Measurements from ENCODE around the gene PTPRN2. TPM values are rescaled to one million over a fixed set of nuclear protein-coding genes. Genes with fewer than 3 reads are reported as not detected.
A peak's percentile ranks its signal among the peaks of the same experiment; 100 is the strongest.
"Not testable (repeated sequence)": the region's sequence is repeated elsewhere in the genome, so short reads cannot be mapped to it uniquely, and the experiment has no call there.

Gene PTPRN2
- polyA plus RNA-seq, 4 donors: 7.4 to 9.6 (median 8.8) TPM

DNA sequence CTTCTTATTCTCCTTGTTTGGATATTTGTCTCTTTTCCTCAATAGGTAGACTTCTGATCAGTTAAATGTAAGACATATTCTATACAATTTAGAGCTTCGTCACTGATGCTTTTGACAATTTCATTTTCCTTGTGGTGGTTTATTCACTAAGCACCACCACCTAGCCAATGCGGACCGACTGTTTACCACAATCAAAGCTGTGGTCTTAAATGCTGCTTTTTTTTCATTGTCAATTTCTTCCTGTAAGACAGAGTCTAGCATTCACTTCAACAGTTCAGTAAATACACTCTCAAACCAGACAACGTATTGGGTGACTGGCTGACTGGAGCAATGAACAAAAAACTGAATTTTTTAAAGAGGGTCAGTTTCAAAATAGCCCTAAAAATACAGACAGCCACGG, 1011.8 kb downstream of the PTPRN2 start:
- no peak for DNase-seq (ENCODE audit: low read depth in 4 of 4, low spot score in 3 of 4)

DNA sequence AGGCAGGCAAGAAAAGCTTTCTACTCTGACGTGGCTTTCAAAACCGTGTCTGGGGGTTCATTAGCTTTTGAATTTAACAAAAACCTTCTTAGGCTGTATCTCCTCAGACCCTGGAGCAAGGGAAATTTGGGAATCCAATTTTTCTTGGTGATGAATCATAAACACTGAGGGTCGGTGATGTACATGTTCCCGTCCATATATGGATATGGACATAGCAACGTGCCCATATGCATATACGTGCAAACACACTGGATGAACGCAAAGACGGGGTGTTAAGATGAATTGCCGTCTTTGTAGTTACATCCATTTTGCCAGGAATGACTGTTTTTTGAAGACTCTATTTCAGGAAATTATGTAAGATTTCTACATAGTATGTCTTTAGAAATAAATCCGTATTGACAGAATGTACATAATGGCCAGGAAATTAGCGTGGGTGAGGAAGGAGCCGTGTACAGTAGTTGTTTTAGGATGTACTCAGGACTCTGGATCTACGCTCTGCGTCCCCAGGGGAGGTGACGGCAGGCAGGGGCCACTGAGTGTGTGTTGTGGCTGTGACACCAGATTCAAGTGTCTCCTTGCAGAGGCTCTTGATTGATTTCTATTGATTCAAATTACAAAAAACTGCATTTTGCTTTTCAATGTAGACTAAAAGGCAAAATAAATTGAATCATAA, 1012.6 kb downstream of the PTPRN2 start:
- no peak for DNase-seq (ENCODE audit: low read depth in 4 of 4, low spot score in 3 of 4)

DNA sequence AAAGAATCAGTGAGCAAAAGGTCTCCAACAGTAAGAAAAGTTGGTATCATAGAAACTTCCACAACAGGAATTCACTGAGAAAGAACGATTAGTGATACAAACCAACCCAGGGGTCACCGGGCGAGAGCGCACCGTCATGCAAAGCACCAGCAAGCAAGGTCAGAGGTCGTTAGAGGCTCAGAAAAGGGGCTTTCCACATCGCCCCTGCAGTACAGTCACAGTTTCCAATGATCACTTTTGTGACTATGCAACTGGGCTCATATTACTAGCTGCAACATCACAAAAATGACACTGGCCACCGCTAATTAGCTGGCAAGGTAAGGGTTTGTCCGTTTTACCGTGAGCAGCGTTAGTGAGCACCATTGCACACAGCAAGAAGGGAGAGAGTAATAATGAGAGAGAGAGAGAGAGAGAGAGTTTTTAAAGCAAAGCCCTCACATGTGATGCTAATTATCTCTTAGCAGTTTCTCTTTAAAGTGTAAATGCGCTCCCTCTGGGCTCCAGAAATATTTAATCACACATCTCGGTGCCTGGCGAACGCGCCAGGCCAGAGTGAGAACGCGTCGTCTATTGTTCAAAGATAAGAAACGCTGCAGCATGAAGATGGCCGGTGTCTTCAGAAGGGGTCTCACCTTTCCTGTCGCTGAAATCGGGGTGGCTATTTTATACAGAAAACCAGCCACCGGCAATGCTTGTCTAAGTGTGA, 1013.4 kb downstream of the PTPRN2 start:
- no peak for DNase-seq (ENCODE audit: low read depth in 4 of 4, low spot score in 3 of 4)

DNA sequence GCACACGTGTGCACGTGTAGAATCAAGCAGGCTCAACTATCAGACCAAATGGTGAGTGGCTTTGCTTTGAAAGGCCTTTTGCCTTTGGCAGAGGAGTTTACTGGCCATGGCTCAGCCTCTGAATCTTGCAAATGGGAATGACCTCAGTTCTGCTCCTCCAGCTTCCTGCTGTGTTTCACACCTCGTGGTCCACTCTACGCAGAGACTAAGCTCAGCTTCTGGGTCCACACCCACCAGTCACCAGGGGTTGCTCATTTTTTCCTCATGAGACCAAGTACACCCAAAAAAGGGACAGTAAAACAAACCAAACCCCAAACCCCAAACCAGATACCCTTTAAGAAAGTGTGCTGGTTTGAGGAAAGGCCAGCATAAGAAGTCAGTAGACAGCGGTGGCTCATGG, 1014.4 kb downstream of the PTPRN2 start:
- DNase-seq (ENCODE audit: low read depth in 4 of 4, low spot score in 3 of 4): no peak

DNA sequence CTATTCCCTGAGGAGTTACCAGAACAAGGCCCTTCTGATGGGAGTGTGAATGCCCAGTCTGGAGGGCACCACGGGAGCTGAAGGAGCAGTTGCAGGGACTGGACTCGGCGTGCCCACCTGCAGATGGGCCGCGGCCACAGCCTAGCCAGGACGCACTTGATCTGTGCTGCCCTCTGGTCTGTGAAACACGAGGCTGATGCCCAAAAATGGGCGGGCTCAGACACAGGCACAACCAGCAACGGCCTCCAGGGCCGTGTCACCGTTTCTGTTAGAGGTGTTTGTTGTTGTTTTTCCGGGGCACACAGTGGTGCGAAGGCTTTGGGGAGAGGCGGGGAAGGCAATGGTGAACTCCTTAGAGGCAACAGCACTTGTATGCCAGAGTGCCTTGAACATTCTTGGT, 1015.0 kb downstream of the PTPRN2 start:
- no peak for DNase-seq (ENCODE audit: low read depth in 4 of 4, low spot score in 3 of 4)

DNA sequence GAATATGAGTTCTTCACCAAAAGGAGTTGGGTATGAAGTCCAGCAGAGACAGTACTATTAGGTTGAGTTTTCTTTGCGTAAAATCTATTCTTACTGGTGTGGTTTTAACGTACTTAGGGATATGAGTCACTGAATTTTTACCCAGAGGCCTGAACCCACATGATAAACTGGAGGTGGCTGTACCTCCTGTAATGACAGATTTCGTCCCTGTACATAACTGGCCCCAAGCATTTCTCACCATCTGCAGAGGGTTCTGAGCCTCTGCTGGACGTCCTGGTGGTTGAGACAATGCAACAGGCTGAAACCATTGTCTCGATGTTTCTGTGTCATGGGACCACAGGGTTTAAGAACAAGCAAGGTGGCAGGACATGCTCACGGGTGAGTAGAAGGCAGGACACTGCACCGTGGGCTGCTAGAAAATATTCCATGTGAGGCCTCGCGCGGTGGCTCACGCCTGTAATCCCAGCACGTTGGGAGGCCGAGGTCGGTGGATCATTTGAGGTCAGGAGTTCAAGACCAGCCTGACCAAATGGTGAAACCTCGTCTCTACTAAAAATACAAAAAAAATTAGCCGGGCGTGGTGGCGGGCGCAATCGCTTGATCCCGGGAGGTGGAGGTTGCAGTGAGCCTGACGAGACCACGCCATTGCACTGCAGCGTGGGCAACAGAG, 1017.0 kb downstream of the PTPRN2 start:
- no peak for DNase-seq (ENCODE audit: low read depth in 4 of 4, low spot score in 3 of 4)

DNA sequence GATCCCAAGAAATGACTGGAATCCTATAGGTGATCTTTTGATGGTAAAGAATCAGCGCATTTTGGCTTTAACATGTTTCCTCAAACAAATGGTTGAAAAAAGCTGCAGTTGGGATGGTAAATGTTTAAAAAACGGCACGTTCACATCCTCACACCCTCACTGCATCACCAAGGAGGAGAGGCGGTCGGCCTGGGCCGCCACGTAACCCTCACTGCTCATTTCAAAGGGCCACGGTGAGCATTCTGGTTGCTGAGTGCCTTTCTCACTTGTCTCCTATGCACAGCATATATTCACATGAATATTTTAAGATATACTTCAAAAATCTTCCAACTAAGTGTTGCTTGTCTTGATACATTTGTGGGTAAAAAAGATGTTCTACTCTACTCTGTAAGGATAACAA, 1017.7 kb downstream of the PTPRN2 start:
- no peak for DNase-seq (ENCODE audit: low read depth in 4 of 4, low spot score in 3 of 4)

DNA sequence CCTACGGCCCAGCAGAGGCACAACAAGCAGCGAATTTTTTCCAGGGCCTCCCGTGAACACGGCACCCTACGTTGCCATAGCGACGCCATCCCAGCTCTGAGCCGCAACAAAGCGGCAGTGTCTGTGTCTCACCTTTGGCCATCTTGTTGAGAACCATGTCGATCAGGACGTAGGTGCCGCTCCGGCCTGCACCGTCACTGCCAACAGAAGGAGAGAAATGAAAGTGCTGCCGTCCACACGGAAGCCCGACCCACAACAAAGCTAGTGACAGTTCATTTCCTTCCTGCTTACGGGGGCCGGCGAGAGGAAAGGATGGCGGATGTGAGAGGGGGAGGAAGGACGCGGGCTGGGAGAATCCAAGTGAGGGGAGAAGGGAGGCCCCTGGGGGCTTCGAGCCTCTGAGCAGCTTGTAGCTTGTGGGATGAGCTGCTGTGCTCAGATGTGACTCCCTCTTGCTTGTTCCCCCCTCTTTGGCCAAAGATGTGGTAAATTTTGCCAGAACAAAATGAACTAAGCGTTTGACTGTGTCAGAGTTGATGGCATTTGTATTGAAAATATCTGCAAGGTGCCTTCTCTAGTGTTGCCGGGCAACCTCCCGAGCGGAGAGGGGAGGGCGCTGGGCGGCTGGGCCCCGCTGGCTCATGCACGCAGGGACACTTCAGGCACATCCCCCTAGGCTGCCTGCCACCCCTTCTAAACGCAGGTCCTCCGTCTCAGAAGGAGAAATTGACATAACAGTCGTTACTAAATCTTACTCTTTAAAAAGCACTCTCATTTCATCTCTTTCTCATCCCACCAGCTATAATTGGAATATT, 1018.6 kb downstream of the PTPRN2 start:
- DNase-seq (ENCODE audit: low read depth in 4 of 4, low spot score in 3 of 4): peak in 3 of 4 donors; percentile 35 to 64 (median 38)

DNA sequence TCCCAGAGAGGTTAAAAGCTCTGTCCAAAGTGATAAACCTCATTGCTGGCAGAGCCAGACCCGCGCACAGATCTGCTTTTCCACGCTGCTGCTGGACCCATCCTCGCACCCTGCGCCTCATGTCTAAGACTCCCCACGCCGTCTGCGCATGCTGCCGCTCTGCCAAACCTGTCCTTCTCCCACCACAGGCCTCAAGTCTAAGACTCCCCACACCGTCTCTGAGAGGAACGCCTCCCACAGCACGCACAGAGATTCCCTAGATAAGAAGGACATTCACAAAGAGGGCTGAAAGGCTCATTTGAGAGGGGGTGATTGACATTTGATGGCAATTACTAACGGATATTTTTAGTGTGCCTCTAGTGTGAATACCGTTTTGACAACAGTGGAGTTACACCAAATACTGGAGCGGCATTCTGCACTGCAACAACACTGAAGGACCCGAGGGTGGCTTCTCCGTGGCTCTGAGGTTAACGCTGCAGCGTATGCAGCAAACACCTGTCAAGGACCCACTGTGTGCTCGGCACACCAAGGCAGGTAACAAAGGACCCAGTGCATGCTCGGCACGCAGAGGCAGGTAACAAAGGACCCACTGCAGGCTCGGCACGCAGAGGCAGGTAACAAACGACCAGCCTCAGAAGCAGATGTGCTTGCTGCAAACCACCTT, 1019.4 kb downstream of the PTPRN2 start:
- no peak for DNase-seq (ENCODE audit: low read depth in 4 of 4, low spot score in 3 of 4)

DNA sequence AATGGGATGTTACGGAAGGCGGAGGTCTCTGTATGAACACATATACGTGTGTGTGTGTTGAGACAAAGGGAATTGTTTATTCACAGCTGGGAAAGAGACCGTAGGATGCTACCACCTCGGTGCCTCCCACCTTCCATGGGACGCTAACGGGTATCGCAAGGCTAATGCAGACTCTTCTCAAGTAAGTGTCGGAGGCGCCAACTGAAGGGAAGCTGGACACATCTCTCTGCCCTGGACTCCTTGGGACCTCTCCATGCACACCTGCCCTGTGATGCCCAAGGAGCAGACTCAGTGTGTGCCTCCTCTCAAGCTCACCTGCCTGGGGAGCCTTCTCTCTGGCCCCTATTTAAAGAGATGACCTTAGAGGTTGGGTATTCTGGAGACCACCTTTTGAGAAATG, 1020.0 kb downstream of the PTPRN2 start:
- no peak for DNase-seq (ENCODE audit: low read depth in 4 of 4, low spot score in 3 of 4)

DNA sequence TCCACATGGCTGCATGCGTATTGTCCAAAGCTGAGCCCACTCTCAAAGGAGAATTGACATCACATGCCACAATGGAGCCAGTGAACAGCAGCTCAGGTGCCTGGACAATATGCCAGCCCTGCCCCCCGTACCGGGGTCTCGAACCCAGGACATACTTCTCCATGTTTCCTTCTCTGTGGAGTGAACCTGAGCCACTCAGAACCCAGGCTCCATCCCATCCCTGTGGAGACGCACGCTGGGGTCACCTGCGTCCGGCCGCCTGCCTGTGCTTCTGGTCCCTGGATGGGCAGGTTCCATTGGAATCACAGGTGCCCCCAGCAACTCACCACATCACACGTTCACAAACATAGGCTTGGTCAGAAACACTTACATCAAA, 1021.0 kb downstream of the PTPRN2 start:
- DNase-seq (ENCODE audit: low read depth in 4 of 4, low spot score in 3 of 4): no peak

DNA sequence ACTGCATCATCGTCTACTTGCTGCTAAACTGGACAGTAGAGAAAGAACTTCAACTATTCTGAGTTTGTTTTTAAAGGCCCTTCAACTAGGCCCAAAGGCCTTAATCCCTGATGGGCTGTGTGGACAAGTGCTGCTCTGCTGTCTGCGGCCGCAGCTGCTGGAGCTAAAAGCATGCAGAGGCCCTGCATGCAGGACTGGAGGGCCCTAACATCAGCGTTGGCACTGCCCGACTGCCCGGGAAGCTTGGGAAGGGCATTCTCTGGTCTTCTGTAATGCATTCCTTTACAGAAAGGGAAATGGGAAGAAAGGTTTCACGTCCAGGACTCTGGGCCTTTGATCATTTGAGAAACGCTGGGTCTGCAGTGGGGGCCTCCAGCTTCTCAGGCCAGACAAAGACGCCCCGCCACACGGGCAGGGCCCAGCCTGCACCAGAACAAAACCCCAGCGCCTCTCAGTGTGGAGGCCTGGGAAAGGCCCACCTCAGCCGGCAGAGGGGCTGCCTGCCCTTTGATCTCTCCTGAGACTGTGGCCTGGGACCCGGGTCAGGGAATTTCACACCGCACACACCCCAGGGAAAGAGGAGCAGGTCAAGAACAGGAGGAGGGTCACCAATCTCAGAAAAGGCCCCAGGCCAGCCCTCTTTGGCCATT, 1021.5 kb downstream of the PTPRN2 start:
- DNase-seq (ENCODE audit: low read depth in 4 of 4, low spot score in 3 of 4): no peak

DNA sequence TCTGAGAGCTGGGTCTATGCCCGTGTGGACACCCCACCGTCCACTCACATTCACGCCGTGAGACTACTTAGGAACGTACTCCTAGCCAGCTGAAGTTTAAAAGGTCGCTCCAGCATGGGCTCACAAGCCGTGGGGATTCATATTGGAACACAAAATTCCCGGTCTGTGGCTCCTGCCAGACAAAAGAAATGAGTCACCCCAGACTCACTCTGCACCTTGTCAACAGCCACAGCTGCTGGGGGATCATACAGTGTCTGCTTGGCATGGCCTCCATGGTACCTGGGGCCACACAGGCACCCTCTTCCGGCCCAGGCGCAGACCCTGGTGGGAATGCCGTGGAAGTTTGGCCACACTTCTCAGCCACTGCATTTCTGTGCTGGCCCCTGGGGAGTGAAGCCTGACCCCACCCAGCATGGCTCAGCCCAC, 1022.4 kb downstream of the PTPRN2 start:
- no peak for DNase-seq (ENCODE audit: low read depth in 4 of 4, low spot score in 3 of 4)

DNA sequence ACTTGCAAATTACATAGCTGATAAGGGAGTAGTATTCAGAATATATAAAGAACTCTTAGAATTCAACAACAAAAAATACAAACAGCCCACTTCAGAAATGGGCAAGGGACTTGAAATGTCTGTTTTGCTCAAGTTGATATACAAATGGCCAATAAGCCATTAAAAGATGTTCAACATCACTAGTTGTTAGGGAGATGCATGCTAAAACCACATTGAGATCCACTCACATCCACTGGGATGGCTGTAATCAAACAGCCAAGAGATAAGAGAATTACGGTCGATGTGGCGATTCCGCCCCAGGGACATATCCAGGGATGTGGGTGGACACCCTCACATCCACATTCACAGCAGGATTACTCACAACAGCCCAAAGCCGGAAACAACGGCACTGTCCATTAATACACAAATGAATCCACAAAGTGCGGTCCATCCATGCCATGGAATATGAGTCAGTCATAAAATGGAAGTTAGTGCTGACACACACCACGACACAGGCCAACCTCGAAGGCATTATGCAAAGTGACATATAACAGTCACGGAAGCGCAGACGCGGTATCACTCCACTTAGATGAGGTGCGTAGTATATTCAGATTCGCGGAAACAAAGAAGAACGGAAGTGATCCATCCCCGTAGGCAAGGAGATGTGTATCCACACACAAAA, 1023.0 kb downstream of the PTPRN2 start:
- no peak for DNase-seq (ENCODE audit: low read depth in 4 of 4, low spot score in 3 of 4)

DNA sequence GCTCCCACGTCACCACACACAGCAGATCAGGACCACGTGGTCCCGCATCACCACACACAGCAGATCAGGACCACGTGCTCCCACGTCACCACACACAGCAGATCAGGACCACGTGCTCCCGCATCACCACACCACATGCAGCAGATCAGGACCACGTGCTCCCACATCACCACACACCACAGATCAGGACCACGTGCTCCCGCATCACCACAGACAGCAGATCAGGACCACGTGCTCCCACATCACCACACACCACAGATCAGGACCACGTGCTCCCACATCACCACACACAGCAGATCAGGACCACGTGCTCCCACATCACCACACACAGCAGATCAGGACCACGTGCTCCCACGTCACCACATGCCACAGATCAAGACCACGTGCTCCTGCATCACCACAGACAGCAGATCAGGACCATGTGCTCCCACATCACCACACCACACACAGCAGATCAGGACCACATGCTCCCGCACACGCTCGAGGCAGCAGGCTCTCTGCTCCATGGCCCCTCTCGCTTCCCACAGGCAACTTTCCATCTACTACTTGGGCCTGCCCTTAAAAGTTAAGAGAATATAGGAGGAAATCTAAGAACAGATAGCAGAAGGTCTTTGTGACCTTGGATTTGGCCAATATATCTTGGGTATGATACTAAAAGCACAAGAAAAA, 1024.0 kb downstream of the PTPRN2 start:
- DNase-seq (ENCODE audit: low read depth in 4 of 4, low spot score in 3 of 4): not testable (repeated sequence)

DNA sequence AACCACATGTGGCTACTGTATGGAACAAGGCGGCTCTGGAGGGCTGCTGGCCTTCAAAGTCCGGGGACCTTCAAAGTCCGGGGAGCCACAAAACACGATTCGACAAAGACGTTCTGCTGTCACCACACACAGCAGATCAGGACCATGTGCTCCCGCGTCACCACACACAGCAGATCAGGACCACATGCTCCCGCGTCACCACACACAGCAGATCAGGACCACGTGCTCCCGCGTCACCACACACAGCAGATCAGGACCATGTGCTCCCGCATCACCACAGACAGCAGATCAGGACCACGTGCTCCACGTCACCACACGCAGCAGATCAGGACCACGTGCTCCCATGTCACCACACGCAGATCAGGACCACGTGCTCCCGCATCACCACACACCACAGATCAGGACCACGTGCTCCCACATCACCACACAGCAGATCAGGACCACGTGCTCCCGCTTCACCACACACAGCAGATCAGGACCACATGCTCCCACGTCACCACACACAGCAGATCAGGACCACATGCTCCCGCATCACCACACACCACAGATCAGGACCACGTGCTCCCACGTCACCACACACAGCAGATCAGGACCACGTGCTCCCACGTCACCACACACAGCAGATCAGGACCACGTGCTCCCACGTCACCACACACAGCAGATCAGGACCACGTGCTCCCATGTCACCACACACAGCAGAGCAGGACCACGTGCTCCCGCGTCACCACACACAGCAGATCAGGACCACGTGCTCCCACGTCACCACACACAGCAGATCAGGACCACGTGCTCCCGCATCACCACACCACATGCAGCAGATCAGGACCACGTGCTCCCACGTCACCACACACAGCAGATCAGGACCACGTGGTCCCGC, 1024.9 kb downstream of the PTPRN2 start:
- not testable (repeated sequence) for DNase-seq (ENCODE audit: low read depth in 4 of 4, low spot score in 3 of 4)

DNA sequence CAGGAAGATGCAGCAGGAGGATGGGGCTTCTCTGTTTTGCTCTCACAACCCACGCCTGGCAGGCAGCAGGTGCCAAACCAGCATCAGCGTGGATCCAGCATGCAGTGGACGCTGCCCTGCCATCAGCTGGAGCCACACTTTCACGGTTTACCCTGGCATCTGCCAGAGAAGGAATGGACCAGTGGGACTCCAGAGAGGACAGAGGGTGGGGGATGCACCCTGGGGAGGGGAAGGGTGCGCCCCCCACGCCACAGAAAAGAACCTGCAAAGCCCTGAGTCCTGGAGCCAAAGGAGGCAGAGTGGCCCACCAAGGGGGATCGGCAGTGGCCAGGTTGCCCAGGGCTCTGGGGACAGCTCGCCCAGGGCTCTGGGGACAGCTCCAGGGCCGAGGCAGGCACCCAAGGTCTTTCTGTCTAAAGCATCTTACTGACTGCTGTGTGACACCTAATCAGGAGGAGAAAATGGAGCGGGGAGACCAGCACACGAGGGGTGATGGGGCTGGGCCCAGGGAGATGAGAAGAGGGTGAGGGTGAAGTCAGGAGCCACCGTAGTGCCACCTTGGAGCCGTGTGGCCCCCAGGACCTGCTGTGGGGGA, 1025.7 kb downstream of the PTPRN2 start:
- DNase-seq (ENCODE audit: low read depth in 4 of 4, low spot score in 3 of 4): no peak

DNA sequence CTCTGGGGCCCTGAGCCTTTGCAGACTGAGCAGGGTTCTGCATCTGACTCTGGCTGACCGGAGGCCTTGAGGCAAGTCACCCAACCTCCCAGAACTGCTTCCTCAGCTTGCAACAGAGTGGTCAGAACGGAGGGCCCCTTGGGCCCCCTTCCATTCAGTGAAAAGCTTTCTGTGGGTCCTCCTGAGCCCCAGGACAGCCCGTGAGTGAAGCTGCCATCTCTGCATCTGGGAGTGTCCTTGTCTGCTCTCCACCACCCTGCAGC, 1026.2 kb downstream of the PTPRN2 start:
- DNase-seq (ENCODE audit: low read depth in 4 of 4, low spot score in 3 of 4): no peak

All from right renal pelvis (tissue), 4 donors.